Activated T-cell treated with anti-CD3 and anti-CD28 coated beads, Interleukin-2, amount 50 U/mL, for 1 hour (primary cell): ENCODE results near the gene ROCK1.
"Not testable (repeated sequence)": the region's sequence is repeated elsewhere in the genome, so short reads cannot be mapped to it uniquely, and the experiment has no call there.

Experiments used
- DNase-seq: peaks from one replicate; pipeline ENCODE4 v3.0.0-alpha.2; 2020

ROCK1 gene

GRCh38 chr18:21111346-21112139, at the start of gene ROCK1:
TSS of gene ROCK1 (minus strand) at chr18:21111813. CDS start at chr18:21110910, 903 bp downstream.
- DNase-seq, result peak; percentile 98

- DNase-seq, result no peak
These were observed 43.8 kb upstream of the ROCK1 start for GRCh38 chr18:21155443-21155842.

- no peak for DNase-seq
These were observed 34.4 kb upstream of the ROCK1 start for GRCh38 chr18:21146016-21146415.

- no peak for DNase-seq
These were observed 33.8 kb upstream of the ROCK1 start for GRCh38 chr18:21145371-21145770.

GRCh38 chr18:21141668-21142422, 30.2 kb upstream of the ROCK1 start:
- no peak for DNase-seq

GRCh38 chr18:21137719-21138488, 26.3 kb upstream of the ROCK1 start:
- not testable (repeated sequence) for DNase-seq

- DNase-seq, result no peak
These were observed 23.3 kb upstream of the ROCK1 start for GRCh38 chr18:21134895-21135294.

GRCh38 chr18:21132398-21132918, 20.8 kb upstream of the ROCK1 start:
- DNase-seq, result no peak

- DNase-seq, result no peak
These were observed 20.1 kb upstream of the ROCK1 start for GRCh38 chr18:21131698-21132227.

- DNase-seq, result no peak
These were observed 18.1 kb upstream of the ROCK1 start for GRCh38 chr18:21129566-21130216.

GRCh38 chr18:21123290-21123926, 11.8 kb upstream of the ROCK1 start:
- DNase-seq, result no peak

GRCh38 chr18:21118806-21119205, 7.2 kb upstream of the ROCK1 start:
- DNase-seq, result no peak

GRCh38 chr18:21117409-21118131, 6.0 kb upstream of the ROCK1 start:
- no peak for DNase-seq

- DNase-seq, result no peak
These were observed 4.2 kb upstream of the ROCK1 start for GRCh38 chr18:21115519-21116411.

- no peak for DNase-seq
These were observed 1.0 kb upstream of the ROCK1 start for GRCh38 chr18:21112543-21113105.

GRCh38 chr18:21112140-21112473, 494 bp upstream of the ROCK1 start:
- DNase-seq, result no peak

GRCh38 chr18:21110713-21111345, 784 bp downstream of the ROCK1 start:
- DNase-seq, result peak; percentile 73

- no peak for DNase-seq
These were observed 1.5 kb downstream of the ROCK1 start for GRCh38 chr18:21109936-21110712.
